ENCODE data around the gene ALOX5.
"Not testable (repeated sequence)": the region's sequence is repeated elsewhere in the genome, so short reads cannot be mapped to it uniquely, and the experiment has no call there.

The ALOX5 gene

GRCh38 chr10:45375101-45375500 lies 1.1 kb downstream of the ALOX5 start:
- no peak for DNase-seq

GRCh38 chr10:45375716-45376231 lies 1.8 kb downstream of the ALOX5 start:
- no peak for DNase-seq

GRCh38 chr10:45376371-45376801 lies 2.4 kb downstream of the ALOX5 start:
- no peak for DNase-seq

GRCh38 chr10:45377321-45377720 lies 3.3 kb downstream of the ALOX5 start:
- no peak for DNase-seq

GRCh38 chr10:45377858-45378257 lies 3.8 kb downstream of the ALOX5 start:
- DNase-seq = no peak

GRCh38 chr10:45378914-45379726 lies 5.1 kb downstream of the ALOX5 start:
- DNase-seq = no peak

GRCh38 chr10:45379891-45380540 lies 6.0 kb downstream of the ALOX5 start:
- no peak for DNase-seq

- DNase-seq = no peak
These were observed 7.0 kb downstream of the ALOX5 start for GRCh38 chr10:45380903-45381620.

- no peak for DNase-seq
These were observed 8.6 kb downstream of the ALOX5 start for GRCh38 chr10:45382591-45382990.

- DNase-seq = no peak
These were observed 9.8 kb downstream of the ALOX5 start for GRCh38 chr10:45383682-45384330.

GRCh38 chr10:45386657-45387056 lies 12.6 kb downstream of the ALOX5 start:
- DNase-seq = no peak

- DNase-seq = no peak
These were observed 13.3 kb downstream of the ALOX5 start for GRCh38 chr10:45387096-45387893.

- DNase-seq = not testable (repeated sequence)
These were observed 15.7 kb downstream of the ALOX5 start for GRCh38 chr10:45389671-45390070.

GRCh38 chr10:45391636-45392035 lies 17.6 kb downstream of the ALOX5 start:
- DNase-seq = not testable (repeated sequence)

- DNase-seq = no peak
These were observed 21.5 kb downstream of the ALOX5 start for GRCh38 chr10:45395554-45395953.

- no peak for DNase-seq
These were observed 24.6 kb downstream of the ALOX5 start for GRCh38 chr10:45398595-45398994.

GRCh38 chr10:45399113-45399512 lies 25.1 kb downstream of the ALOX5 start:
- DNase-seq = no peak

- DNase-seq = no peak
These were observed 29.1 kb downstream of the ALOX5 start for GRCh38 chr10:45403151-45403550.

- no peak for DNase-seq
These were observed 30.2 kb downstream of the ALOX5 start for GRCh38 chr10:45404087-45404769.

- DNase-seq = no peak
These were observed 30.7 kb downstream of the ALOX5 start for GRCh38 chr10:45404770-45405120.

- DNase-seq = no peak
These were observed 33.5 kb downstream of the ALOX5 start for GRCh38 chr10:45407542-45407941.

Data from NCI-H226 (cell line).